Activated CD4-positive, alpha-beta T cell treated with anti-CD3 and anti-CD28 coated beads for 24 hours (primary cell): ENCODE results near the gene MED29.
"Not testable (repeated sequence)": the region's sequence is repeated elsewhere in the genome, so short reads cannot be mapped to it uniquely, and the experiment has no call there.

Source experiments
- DNase-seq, 2 donors: peaks; one replicate each; pipeline ENCODE4 v3.0.0-alpha.2; 2020; ENCODE audit warnings: low read depth in 2 of 2

MED29 gene

GRCh38 chr19:39370735-39371134 lies 20.4 kb upstream of the MED29 start:
- no peak for DNase-seq

- no peak for DNase-seq
Observed at GRCh38 chr19:39372047-39372802, 19.0 kb upstream of the MED29 start.

DNA sequence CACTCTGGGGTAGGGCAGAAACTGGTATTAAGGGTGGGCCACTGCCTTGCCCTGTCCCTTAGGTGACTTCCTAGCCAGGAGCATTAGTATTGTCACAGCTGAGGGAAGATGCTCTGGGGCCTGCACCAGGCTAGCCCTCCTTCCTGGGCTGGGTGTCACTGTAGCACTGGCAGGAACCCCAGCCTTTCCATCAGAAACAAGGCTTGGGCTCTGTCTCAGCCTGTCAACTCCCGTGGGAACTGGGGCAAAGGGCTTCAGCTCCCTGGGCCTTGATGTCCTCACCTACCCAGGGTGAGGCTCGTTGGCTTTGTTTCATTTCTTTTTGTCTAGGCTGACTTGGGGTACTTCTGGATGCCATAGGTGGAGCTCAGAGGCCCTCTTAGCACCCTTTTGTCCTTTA lies 18.2 kb upstream of the MED29 start:
- no peak for DNase-seq

GRCh38 chr19:39375929-39376328 lies 15.2 kb upstream of the MED29 start:
- DNase-seq = no peak

DNA sequence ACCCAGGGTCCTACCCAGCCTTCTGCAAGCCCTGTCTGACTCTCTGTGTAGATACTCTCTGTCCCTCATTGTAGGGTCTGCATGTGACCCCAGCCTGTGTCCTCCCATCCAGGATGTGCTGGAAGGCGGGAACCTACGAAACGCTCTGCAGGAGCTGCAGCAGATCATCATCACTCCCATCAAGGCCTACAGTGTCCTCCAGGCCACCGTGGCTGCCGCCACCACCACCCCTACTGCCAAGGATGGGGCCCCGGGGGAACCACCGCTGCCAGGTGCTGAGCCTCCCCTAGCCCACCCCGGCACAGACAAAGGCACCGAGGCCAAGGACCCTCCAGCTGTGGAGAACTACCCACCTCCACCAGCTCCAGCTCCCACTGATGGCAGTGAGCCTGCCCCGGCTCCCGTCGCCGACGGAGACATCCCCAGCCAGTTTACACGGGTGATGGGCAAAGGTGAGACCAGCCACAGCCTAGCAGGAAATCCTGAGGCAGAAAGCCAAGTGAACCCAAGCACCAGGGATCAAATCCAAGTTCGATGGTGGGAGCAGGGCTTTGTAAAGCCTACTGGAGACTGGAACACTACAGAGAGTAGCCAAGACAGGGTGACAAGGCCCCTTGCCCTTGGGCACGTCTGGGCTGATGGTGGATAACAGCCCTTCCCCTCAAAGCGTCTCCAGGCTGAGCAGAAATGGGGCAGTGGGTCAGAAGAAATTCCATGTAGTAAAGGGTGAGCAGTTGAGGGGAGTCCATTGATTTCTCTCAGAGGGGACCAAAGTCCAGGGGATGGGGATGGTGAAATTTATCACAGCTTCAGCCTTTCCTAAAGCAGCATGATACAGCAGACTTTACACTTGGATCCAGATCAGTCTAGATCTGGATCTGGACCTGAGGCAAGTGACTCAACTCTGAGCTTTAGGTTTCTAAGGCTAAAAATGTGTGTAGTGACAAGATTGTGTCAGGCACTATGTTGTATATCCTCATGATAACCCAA lies 13.5 kb upstream of the MED29 start:
- no peak for DNase-seq

- not testable (repeated sequence) for DNase-seq
Observed at GRCh38 chr19:39379366-39379765, 11.8 kb upstream of the MED29 start.

GRCh38 chr19:39379865-39380396 lies 11.2 kb upstream of the MED29 start:
- DNase-seq = no peak

GRCh38 chr19:39380521-39381502 lies 10.4 kb upstream of the MED29 start:
- no peak for DNase-seq

DNA sequence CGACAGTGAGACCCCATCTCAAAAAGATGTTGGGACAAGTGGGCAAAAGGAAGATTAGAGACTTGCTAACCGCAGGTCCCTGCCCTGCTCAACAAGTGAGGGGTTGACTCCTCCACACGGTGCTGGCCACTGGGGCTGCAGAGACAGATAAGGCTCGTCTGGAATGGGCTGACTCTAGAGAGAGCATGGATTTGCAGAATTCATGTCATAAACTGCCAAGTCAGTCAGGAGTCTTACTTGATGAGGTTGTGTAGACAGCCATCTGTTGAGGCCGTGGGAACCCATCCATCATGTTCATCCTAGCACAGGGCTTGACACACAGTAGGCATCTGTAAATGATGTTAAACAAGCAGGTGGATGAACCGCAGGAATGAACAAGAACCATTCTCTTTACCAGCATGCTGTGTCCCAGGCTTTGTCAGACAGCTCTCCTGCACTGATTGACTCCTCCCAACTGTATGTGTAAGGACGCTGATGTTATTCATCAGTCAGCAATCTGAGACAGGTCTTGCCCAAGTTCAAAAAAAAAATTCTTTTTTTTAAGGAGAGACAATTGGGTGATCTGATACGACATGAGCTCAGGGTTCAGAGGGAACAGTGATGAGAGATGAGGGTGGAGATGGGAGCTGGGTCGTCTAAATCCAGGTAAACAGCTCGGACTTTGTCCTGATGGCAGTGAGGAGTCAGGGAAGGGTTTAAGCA lies 9.1 kb upstream of the MED29 start:
- no peak for DNase-seq

- no peak for DNase-seq
Observed at GRCh38 chr19:39382991-39383828, 8.0 kb upstream of the MED29 start.

GRCh38 chr19:39384839-39385568 lies 6.2 kb upstream of the MED29 start:
- DNase-seq = no peak

DNA sequence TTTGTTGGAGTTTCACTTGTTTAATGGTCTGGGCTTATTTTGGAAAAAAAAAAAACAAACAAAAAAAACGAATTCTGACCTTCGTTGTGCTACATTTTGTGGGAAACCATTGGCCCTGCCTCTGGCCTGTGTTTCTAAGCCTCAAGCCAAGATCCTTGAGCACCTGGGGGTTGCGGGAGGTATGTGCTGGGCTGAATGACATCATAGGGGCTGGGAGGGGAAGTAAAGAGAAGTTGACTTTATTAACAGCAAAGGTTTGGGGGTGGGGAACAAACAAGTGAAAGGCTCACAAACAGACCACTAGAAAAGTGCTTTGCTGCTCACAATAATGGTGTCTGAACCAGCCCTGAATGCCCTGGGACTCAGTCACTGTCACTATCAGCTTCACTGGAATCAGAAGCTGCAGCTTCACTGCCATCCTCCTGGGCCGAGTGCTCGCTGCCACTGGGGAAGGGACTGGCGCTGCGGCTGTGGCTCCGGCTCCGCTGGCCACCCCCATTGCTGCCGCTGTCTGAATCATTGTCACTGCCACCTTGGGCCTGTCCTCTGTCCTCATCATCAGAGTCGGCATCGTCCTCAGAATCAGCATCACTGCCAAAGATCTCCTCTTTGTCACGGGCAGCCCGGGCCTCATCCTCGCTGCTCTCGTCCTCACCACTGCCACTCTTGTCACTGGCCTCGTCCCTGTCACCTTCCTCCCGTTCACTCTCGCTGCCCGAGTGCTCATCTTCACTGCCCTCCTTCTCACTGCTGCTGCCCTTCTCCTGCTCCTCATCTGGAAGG lies 5.4 kb upstream of the MED29 start:
- DNase-seq = no peak

DNA sequence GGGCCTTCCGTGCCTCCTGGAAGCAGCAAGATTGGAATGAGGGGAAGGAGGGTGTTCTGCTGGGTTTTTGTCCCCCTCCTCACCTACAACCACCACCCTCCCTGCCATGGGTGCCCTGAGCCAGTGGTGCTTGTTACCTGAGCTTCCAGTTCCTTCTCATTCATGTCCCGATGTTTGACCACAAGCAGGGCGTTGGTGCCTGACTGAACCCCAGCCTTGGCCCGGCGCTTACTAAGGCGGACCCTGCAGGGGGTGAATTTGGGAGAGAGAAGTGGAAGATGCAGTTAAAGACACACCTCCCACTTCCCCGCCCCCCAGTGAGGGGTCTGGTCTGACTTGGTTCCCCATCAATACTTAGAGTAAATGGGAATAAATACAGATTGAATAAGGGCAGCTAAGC lies 4.6 kb upstream of the MED29 start:
- no peak for DNase-seq

DNA sequence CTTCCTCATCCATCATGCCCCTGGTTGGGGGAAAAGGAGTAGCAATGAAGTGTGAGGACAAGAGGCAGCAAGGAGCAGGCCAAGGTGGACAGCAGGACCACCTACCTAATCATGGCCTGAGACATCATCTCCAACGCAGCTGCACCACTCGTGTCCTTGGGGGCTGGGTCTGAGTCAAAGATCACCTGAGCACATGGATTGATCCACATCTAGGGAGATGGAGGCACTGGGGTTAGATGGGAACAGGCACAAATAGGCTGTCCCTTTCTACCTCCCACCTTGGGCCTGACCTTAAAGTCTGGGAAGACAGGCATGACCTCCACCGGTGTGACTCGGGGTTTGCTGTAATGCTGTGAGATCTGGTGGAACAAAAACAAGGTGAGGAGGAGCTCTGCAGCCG lies 2.5 kb upstream of the MED29 start:
- DNase-seq = no peak

DNA sequence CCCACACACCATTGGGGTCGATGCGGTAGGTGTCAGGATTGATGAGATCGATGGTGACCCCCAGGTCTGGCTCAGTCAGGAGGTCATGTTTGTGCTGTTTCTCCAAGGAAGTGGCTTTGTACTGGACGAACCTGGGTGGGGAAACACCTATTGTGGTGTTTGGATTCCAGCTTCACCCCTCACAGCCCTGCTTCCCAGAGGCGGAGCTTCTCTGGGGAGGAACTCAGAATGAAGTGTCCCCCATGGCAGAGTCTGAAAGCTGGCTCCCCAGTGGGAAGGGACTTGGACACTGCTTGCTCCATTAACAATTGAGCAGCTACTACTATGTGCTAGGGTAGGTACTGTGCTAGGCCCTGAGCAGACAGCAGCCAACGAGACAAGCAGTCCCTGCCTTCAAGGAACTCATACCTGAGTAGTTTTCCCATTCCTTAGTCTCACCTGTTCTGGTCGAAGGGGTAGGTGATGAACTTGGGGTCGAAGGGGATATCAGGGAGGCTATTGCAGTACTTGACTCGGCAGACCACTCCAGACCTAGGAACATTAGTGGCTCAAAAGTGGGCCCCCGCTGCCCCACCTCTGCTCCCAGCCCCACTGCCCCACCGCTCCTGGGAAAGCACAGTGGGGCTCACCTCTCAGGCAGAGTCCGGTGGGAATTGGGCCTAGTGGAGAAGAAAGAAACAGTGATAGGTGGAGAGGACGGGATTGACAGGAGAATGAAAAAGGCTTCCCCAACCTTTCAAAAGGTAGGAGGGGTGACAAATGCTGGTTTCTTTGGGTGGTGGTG lies 1.4 kb upstream of the MED29 start:
- no peak for DNase-seq

DNA sequence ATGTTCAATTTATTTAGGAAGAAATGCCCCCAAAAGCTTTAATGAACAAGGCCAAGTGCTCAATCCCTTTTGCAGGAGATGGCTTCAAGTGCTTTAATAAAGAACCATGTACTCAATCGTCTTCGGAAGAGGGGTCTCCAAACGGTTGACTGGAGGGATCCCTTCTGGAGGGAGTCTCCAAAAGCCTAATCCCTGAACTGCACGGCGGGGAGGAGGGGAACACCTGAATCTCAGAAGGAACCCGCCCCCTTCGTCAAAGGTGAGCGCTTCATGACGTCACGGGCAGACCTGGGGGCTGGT lies 777 bp upstream of the MED29 start:
- DNase-seq = peak in 1 of 2 donors; percentile 60

DNA sequence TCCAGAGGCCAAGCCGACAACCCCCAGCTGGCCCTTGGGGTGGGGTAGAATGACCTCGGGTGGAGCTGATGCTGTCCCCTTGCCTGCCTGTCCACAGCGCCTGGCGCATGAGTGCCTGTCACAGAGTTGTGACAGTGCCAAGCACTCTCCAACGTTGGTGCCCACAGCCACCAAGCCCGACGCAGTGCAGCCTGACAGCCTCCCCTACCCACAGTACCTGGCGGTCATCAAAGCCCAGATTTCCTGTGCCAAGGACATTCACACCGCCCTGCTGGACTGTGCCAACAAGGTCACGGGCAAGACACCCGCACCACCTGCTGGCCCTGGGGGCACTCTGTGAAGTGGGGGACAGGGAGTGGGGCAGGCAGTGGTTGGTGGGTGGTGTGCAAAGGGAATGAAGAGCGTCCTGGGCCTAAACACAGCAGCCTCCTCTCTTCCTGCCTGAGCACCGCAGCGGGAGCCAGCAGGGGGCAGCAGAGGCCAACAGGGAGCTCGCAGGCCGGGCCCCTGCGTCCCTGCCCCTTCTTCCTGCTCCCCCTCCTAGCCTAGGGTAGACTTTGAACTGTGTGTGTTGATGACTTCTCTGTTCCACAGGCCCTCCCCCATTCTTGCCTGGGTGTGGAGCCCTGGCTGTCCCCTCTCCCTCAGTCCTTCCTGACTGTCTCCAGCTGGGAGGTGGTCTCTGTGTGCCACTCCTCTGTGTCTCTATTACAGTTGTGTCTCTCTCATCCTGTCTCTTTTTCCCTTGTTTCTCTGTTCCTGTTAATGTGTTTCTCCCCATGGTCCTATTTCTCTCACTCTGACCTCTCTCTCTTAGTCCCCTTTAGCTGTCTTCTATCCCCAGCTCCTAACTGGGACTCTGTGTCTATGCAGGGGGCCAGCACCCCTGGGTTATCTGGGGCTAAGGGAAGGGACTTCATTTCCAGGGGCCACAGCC lies 6.5 kb downstream of the MED29 start:
- peak; percentile 94 to 96 for DNase-seq
